PC-9 (cell line): ENCODE measurements around the gene NHSL1. TPM values are rescaled to one million over a fixed set of nuclear protein-coding genes. Genes with fewer than 3 reads are reported as not detected.

Source experiments
- BruUV-seq: library from RNA; stranded (reverse); fragments of 400-500 nt; replicated peaks from 2 replicates; lab custom pipeline; 2021; lab: Mats Ljungman, UMichigan
- CTCF ChIA-PET: fragments of 300-600 bp; sonication (Branson Sonifier 250); formaldehyde crosslinking; loops from one replicate; lab custom pipeline; 2022; ENCODE audit warnings: antibody characterized with exemption; lab: Charles Lee
- POLR2A ChIA-PET: fragments of 300-600 bp; sonication (Branson Sonifier 250); formaldehyde crosslinking; loops from one replicate; lab custom pipeline; 2022; ENCODE audit warnings: antibody characterized with exemption; ENCODE audit not compliant: unreplicated experiment; lab: Charles Lee
- DNase-seq, 2 experiments: peaks; one replicate each; pipeline versions ENCODE4 v3.0.0 to v3.0.0-alpha.2; 2015 to 2022; ENCODE audit warnings: mixed read lengths in 1 of 2
- H2AFZ ChIP-seq: fragments of 200-600 bp; sonication (generic); 2 replicates; pipeline ENCODE4 v1.8.1; 2017; ENCODE audit warnings: antibody characterized with exemption
- H3F3A ChIP-seq: fragments of 200-600 bp; sonication (generic); 2 replicates; pipeline ENCODE4 v1.8.1; 2017; ENCODE audit warnings: antibody characterized with exemption, mild to moderate bottlenecking, low read depth; ENCODE audit not compliant: insufficient read depth
- H3K27ac ChIP-seq: fragments of 200-600 bp; sonication (generic); 2 replicates; pipeline ENCODE4 v1.6.1; 2016; ENCODE audit warnings: mixed run types
- H3K27me3 ChIP-seq: fragments of 200-600 bp; sonication (generic); 2 replicates; pipeline ENCODE4 v1.6.1; 2016; ENCODE audit warnings: low read depth, mixed run types; ENCODE audit not compliant: insufficient read depth
- H3K36me3 ChIP-seq: fragments of 200-600 bp; sonication (generic); 2 replicates; pipeline ENCODE4 v1.6.1; 2016; ENCODE audit warnings: low read depth, mixed run types
- H3K4me1 ChIP-seq: fragments of 200-600 bp; sonication (generic); replicated peaks from 2 replicates; pipeline ENCODE4 v1.6.1; 2016; ENCODE audit warnings: mixed run types; ENCODE audit not compliant: insufficient read depth
- H3K4me2 ChIP-seq: fragments of 200-600 bp; sonication (generic); 2 replicates; pipeline ENCODE4 v1.6.1; 2017; ENCODE audit warnings: mixed run types
- H3K4me3 ChIP-seq: fragments of 200-600 bp; sonication (generic); 2 replicates; pipeline ENCODE4 v1.6.1; 2016; ENCODE audit warnings: mixed run types
- H3K79me2 ChIP-seq: fragments of 200-600 bp; sonication (generic); 2 replicates; pipeline ENCODE4 v1.6.1; 2017; ENCODE audit warnings: low read depth, mixed run types
- H3K9me2 ChIP-seq: fragments of 200-600 bp; sonication (generic); 2 replicates; pipeline ENCODE4 v1.8.1; 2017; ENCODE audit warnings: mild to moderate bottlenecking; ENCODE audit not compliant: insufficient read depth
- H3K9me3 ChIP-seq: fragments of 200-600 bp; sonication (generic); 2 replicates; pipeline ENCODE4 v1.8.1; 2016; ENCODE audit warnings: low read depth; ENCODE audit not compliant: insufficient read depth
- H4K20me1 ChIP-seq: fragments of 200-600 bp; sonication (generic); 2 replicates; pipeline ENCODE4 v1.8.1; 2017; ENCODE audit not compliant: insufficient read depth
- EZH2 ChIP-seq: fragments of 200-600 bp; sonication (generic); IDR thresholded peaks from 2 replicates; pipeline ENCODE4 v1.8.0; 2017; ENCODE audit warnings: antibody characterized with exemption, low read depth
- intact Hi-C: fragments of 100-400 bp; cut with micrococcal nuclease; formaldehyde crosslinking; loops from one replicate; pipeline ENCODE4 v1.10.0; 2022; ENCODE audit not compliant: unreplicated experiment
- total RNA-seq: library from RNA; stranded (reverse); gene quantifications from 2 replicates; pipeline ENCODE4 v1.2.3, GENCODE V29; 2021
- TF ChIP-seq, protein P1 (sequence below): fragments of 200-600 bp; sonication (generic); conservative IDR thresholded peaks from 2 replicates; pipeline ENCODE4 v1.6.1; 2017; ENCODE audit warnings: mixed run types, antibody characterized with exemption, mild to moderate bottlenecking, moderate library complexity

Gene NHSL1
- total RNA-seq, 1 experiment from 2014 or later = 17.5 TPM

- intact Hi-C loops = loop anchor here (5.0 kb wide), 1 partner anchor 36 kb away; no protein-coding TSS in a partner anchor
- Histone ChIP-seq H2AFZ (no peak overlapping the region), H3K79me2 (peaks cover 5% of the 10 kb centered on the region; the same call in 1 of the 2 replicates), H3K4me1 (no peaks in the 10 kb centered on the region), H3K27me3 (no peaks in the 10 kb centered on the region), H3K9me3 (no peaks in the 10 kb centered on the region), H3F3A (no peaks in the 10 kb centered on the region), H3K4me3 (no peak overlapping the region), H3K9me2 (no peaks in the 10 kb centered on the region), H4K20me1 (0 out of 2 replicates have a peak, but pooled peaks cover 4% of the 10 kb centered on the region), H3K4me2 (no peak overlapping the region), H3K36me3 (peaks cover 5% of the 10 kb centered on the region; the same call in 1 of the 2 replicates), H3K27ac (no peak overlapping the region)
- BruUV-seq = no TSS peak
- no peak for TF ChIP-seq EZH2
- TF ChIP-seq, protein P1, sequence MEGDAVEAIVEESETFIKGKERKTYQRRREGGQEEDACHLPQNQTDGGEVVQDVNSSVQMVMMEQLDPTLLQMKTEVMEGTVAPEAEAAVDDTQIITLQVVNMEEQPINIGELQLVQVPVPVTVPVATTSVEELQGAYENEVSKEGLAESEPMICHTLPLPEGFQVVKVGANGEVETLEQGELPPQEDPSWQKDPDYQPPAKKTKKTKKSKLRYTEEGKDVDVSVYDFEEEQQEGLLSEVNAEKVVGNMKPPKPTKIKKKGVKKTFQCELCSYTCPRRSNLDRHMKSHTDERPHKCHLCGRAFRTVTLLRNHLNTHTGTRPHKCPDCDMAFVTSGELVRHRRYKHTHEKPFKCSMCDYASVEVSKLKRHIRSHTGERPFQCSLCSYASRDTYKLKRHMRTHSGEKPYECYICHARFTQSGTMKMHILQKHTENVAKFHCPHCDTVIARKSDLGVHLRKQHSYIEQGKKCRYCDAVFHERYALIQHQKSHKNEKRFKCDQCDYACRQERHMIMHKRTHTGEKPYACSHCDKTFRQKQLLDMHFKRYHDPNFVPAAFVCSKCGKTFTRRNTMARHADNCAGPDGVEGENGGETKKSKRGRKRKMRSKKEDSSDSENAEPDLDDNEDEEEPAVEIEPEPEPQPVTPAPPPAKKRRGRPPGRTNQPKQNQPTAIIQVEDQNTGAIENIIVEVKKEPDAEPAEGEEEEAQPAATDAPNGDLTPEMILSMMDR = no peak
- POLR2A ChIA-PET = no interaction called here
- CTCF ChIA-PET = no interaction called here
- DNase-seq = no peak
Measured at GRCh38 chr6:138492871-138493270, 6.4 kb downstream of the NHSL1 start.

DNA sequence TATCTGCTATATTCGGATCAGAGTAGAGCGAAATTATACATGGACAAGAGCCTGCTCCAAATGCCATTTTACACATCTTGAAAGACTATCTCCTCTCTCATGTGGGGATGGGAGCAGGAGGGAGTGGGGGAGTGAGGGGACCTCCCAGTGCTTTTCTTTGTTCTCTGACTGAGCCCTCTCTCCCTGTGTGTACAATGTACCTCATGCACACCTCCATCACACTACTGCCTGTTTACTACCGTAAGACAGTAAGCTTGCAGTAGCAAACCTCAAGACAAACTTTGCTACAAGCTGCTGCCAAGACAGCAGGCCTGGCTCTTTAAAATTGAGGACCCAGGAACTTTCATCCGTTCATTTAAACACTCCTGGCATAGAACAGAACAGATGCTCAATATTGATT, 7.2 kb downstream of the NHSL1 start:
- Histone ChIP-seq H3K36me3 (peaks cover 5% of the 10 kb centered on the region; the same call in 1 of the 2 replicates), H3F3A (no peaks in the 10 kb centered on the region), H3K4me1 (no peaks in the 10 kb centered on the region), H3K27me3 (no peaks in the 10 kb centered on the region), H3K4me2 (no peak overlapping the region), H4K20me1 (0 out of 2 replicates have a peak, but pooled peaks cover 4% of the 10 kb centered on the region), H3K9me3 (no peaks in the 10 kb centered on the region), H2AFZ (no peak overlapping the region), H3K79me2 (no peaks in the 10 kb centered on the region), H3K27ac (no peak overlapping the region), H3K4me3 (no peak overlapping the region), H3K9me2 (no peaks in the 10 kb centered on the region)
- no peak for TF ChIP-seq EZH2
- TF ChIP-seq, protein P1 = no peak
- ChIA-PET CTCF (no interaction called here), POLR2A (no interaction called here)
- intact Hi-C loops = loop anchor here (5.0 kb wide), 1 partner anchor 35 kb away; no protein-coding TSS in a partner anchor
- no TSS peak for BruUV-seq
- DNase-seq = no peak

DNA sequence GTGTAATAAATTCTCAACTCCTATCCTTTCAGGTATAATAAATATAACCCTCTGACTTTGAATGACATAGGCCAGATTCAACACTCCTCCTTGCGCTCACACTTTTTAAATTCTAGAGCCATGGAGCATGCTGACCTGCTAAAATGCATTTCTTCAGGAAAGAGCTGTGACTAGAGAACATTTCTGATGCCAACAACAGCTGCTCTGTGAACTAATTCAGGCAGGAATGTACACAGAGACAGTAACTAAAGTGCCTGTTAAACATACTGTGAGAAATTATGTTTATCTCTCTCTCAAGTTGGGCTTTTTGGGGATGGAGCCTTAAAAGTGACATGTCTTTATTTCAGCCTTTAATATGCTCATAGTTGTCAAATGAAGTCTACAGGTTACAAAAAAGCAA, 8.3 kb downstream of the NHSL1 start:
- Histone ChIP-seq H4K20me1 (0 out of 2 replicates have a peak, but pooled peaks cover 4% of the 10 kb centered on the region), H2AFZ (no peak overlapping the region), H3K27me3 (no peaks in the 10 kb centered on the region), H3K4me1 (no peaks in the 10 kb centered on the region), H3F3A (no peaks in the 10 kb centered on the region), H3K4me2 (no peak overlapping the region), H3K9me2 (no peaks in the 10 kb centered on the region), H3K79me2 (no peaks in the 10 kb centered on the region), H3K36me3 (peaks cover 5% of the 10 kb centered on the region; the same call in 1 of the 2 replicates), H3K4me3 (no peak overlapping the region), H3K9me3 (no peaks in the 10 kb centered on the region), H3K27ac (no peak overlapping the region)
- TF ChIP-seq, protein P1 = no peak
- TF ChIP-seq EZH2 = no peak
- no peak for DNase-seq
- ChIA-PET POLR2A (no interaction called here), CTCF (no interaction called here)
- intact Hi-C loops = loop anchor here (5.0 kb wide), 1 partner anchor 34 kb away; no protein-coding TSS in a partner anchor
- no TSS peak for BruUV-seq
